ENCODE results near the gene LMO1. TPM values are rescaled to one million over a fixed set of nuclear protein-coding genes. Genes with fewer than 3 reads are reported as not detected.

The LMO1 gene
- total and polyA plus RNA-seq, 2 of the 8 experiments (the other 6 are each of a cell fraction or from before 2014, with no cell fraction given): 0.17 TPM; not detected in 1

GRCh38 chr11:8310743-8311298, 47.1 kb upstream of the LMO1 start:
- FAIRE-seq (no peak), DNase-seq (ENCODE audit: low read depth in 1 of 2, low spot score in 2 of 2) (no peak)
- no peak overlapping the region for H3K27ac ChIP-seq (ENCODE audit: low read depth, low read length)
- H4K5ac ChIP-seq (ENCODE audit: insufficient read length, low read depth, low read length): no peak overlapping the region
- no peak overlapping the region for H2AK5ac ChIP-seq (ENCODE audit: low read depth, low read length)
- H3K14ac ChIP-seq (ENCODE audit: insufficient read length): no peak overlapping the region
- H3K79me2 ChIP-seq (ENCODE audit: control insufficient read depth in 1 of 2, insufficient read depth in 2 of 2, low read length in 2 of 2): no peaks in the 10 kb centered on the region
- H3K79me1 ChIP-seq (ENCODE audit: low read depth, low read length): no peaks in the 10 kb centered on the region
- no peak overlapping the region for H3K4me2 ChIP-seq (ENCODE audit: insufficient read depth in 1 of 2, low read depth in 2 of 2, low read length in 2 of 2)
- POLR2A ChIA-PET (ENCODE audit: partially characterized antibody): no interaction called here
- H2BK120ac ChIP-seq (replicated peaks; ENCODE audit: low read depth, low read length): no peak overlapping the region
- H3K23ac ChIP-seq (ENCODE audit: insufficient read length): no peak overlapping the region
- H3K4ac ChIP-seq (replicated peaks; ENCODE audit: insufficient read length, low read depth, low read length): no peak overlapping the region
- H2BK5ac ChIP-seq (ENCODE audit: low read depth, low read length): no peak overlapping the region
- H3K9ac ChIP-seq (replicated peaks in 1 of 4; ENCODE audit: extremely low read depth in 1 of 4, low read depth in 3 of 4, low read length in 3 of 4): no peak overlapping the region
- no peaks in the 10 kb centered on the region for H4K20me1 ChIP-seq (replicated peaks in 1 of 2; ENCODE audit: control insufficient read depth in 1 of 2, insufficient read depth in 2 of 2, low read length in 2 of 2)
- WGBS, 2 experiments (ENCODE audit: extremely low coverage in 1 of 2, insufficient coverage in 1 of 2, insufficient read length in 1 of 2, insufficient replicate concordance in 2 of 2, low coverage in 1 of 2, low lambda C conversion rate in 2 of 2, missing lambda C conversion rate in 1 of 2): 77% methylated on average over 11 of the region's 11 CpGs; no CpG with 5 or more reads in 1 of the 2 experiments
- no peak overlapping the region for H3K18ac ChIP-seq (ENCODE audit: extremely low read depth, low read length)
- H3K56ac ChIP-seq (replicated peaks; ENCODE audit: insufficient read length, low read depth, low read length): no peak overlapping the region
- no peak overlapping the region for H4K8ac ChIP-seq (ENCODE audit: extremely low read depth, insufficient read depth, low read length)
- H3K4me1 ChIP-seq (replicated peaks in 1 of 4; ENCODE audit: control insufficient read depth in 3 of 4, insufficient read depth in 4 of 4, low read length in 3 of 4): peaks cover 0 to 11% (median 3%) of the 10 kb centered on the region in 4 experiments; a peak in 2 of 7 replicates
- no peaks in the 10 kb centered on the region for H3K23me2 ChIP-seq (ENCODE audit: low read depth, low read length)
- CTCF ChIA-PET (ENCODE audit: partially characterized antibody): interaction anchor here (0.8 to 2.2 kb wide), 11 partner anchors 10 to 256 kb away, joined by 3 to 10 read pairs (median 3); partner anchors contain the start of gene LMO1
- H2AFZ ChIP-seq (ENCODE audit: low read length): no peak overlapping the region
- no peaks in the 10 kb centered on the region for H3K36me3 ChIP-seq (ENCODE audit: control insufficient read depth in 2 of 4, insufficient read depth in 4 of 4, low read length in 3 of 4)
- H4K91ac ChIP-seq (replicated peaks; ENCODE audit: insufficient read length, low read length): no peak overlapping the region
- no peak overlapping the region for H2BK15ac ChIP-seq (ENCODE audit: low read length)
- no peak overlapping the region for H3K4me3 ChIP-seq (ENCODE audit: extremely low read depth in 1 of 4, insufficient read depth in 2 of 4, low read depth in 3 of 4, low read length in 4 of 4)
- no peak overlapping the region for H2BK20ac ChIP-seq (ENCODE audit: low read length)
- H2BK12ac ChIP-seq (ENCODE audit: low read depth, low read length): no peak overlapping the region
- no peaks in the 10 kb centered on the region; a peak in 1 of 7 replicates for H3K27me3 ChIP-seq (replicated peaks in 1 of 4; ENCODE audit: control insufficient read depth in 3 of 4, extremely low read depth in 1 of 4, insufficient read depth in 3 of 4, low read length in 3 of 4)
- no peaks in the 10 kb centered on the region for H3K9me3 ChIP-seq (ENCODE audit: insufficient read depth in 2 of 2, low read depth in 1 of 2, low read length in 1 of 2)
- TF ChIP-seq TEAD4 (IDR thresholded peaks at IDR 0.05; ENCODE audit: low read depth, low read length): no peak
- TF ChIP-seq CTBP2 (IDR thresholded peaks at IDR 0.05; ENCODE audit: borderline replicate concordance, insufficient read depth, insufficient read length, low read length): no peak
- TF ChIP-seq BACH1 (IDR thresholded peaks at IDR 0.05; ENCODE audit: low read length): no peak
- TF ChIP-seq HDAC6 (IDR thresholded peaks at IDR 0.05; ENCODE audit: low read depth, low read length): no peak
- TF ChIP-seq CEBPB (IDR thresholded peaks at IDR 0.05; ENCODE audit: low read depth, low read length): no peak
- no peak for TF ChIP-seq RFX5 (IDR thresholded peaks at IDR 0.05; ENCODE audit: borderline replicate concordance, low read depth, low read length)
- no peak for TF ChIP-seq SIX5 (IDR thresholded peaks at IDR 0.05; ENCODE audit: low read depth, low read length)
- no peak for TF ChIP-seq BCL11A (IDR thresholded peaks at IDR 0.05; ENCODE audit: low read depth in 2 of 2, low read length in 2 of 2)
- no peak for TF ChIP-seq NRF1 (IDR thresholded peaks at IDR 0.05; ENCODE audit: low read depth, low read length)
- no peak for TF ChIP-seq RBBP5 (IDR thresholded peaks at IDR 0.05; ENCODE audit: borderline replicate concordance, low read depth, low read length)
- TF ChIP-seq CREB1 (IDR thresholded peaks at IDR 0.05): no peak
- no peak for TF ChIP-seq SP2 (IDR thresholded peaks at IDR 0.05; ENCODE audit: low read length)
- TF ChIP-seq RXRA (IDR thresholded peaks at IDR 0.05; ENCODE audit: insufficient read depth, low read depth, low read length): no peak
- TF ChIP-seq TAF1 (IDR thresholded peaks at IDR 0.05; ENCODE audit: low read depth, low read length): no peak
